Measurements from ENCODE around the gene VWA5A. TPM values are rescaled to one million over a fixed set of nuclear protein-coding genes. Genes with fewer than 3 reads are reported as not detected.

The VWA5A gene
- 6.6 TPM for total RNA-seq

GRCh38 chr11:124114942-124115781, at the start of gene VWA5A:
Gene VWA5A (plus strand): TSS chr11:124115450. CDS start chr11:124117512, 2,062 bp downstream.
- Histone ChIP-seq H3K9me3 (ENCODE audit: low read depth, low read length) (no peaks in the 10 kb centered on the region), H3K27me3 (ENCODE audit: insufficient read depth, low read length) (no peaks in the 10 kb centered on the region), H3K4me3 (ENCODE audit: low read length) (peak within 1 kb of the TSS; percentile 63), H3K4me1 (ENCODE audit: insufficient read depth, low read length) (peaks cover 21% of the 10 kb centered on the region)

- no peak overlapping the region for H3K4me3 ChIP-seq (ENCODE audit: low read length)
- H3K9me3 ChIP-seq (ENCODE audit: low read depth, low read length), result no peaks in the 10 kb centered on the region
- H3K27me3 ChIP-seq (ENCODE audit: insufficient read depth, low read length), result peaks cover 9% of the 10 kb centered on the region
- H3K4me1 ChIP-seq (ENCODE audit: insufficient read depth, low read length), result peaks cover 21% of the 10 kb centered on the region
These were observed 46.6 kb upstream of the VWA5A start for GRCh38 chr11:124068601-124069110.

- H3K4me3 ChIP-seq (ENCODE audit: low read length), result no peak overlapping the region
These were observed 45.5 kb upstream of the VWA5A start for GRCh38 chr11:124069429-124070401.

GRCh38 chr11:124070915-124071622, 44.2 kb upstream of the VWA5A start:
- no peaks in the 10 kb centered on the region for H3K9me3 ChIP-seq (ENCODE audit: low read depth, low read length)
- H3K27me3 ChIP-seq (ENCODE audit: insufficient read depth, low read length), result peaks cover 2% of the 10 kb centered on the region
- H3K4me1 ChIP-seq (ENCODE audit: insufficient read depth, low read length), result peaks cover 27% of the 10 kb centered on the region
- no peak overlapping the region for H3K4me3 ChIP-seq (ENCODE audit: low read length)

More at GRCh38 chr11:124069429-124070401, 45.5 kb upstream of the VWA5A start:
- Histone ChIP-seq H3K9me3 (ENCODE audit: low read depth, low read length) (no peaks in the 10 kb centered on the region), H3K27me3 (ENCODE audit: insufficient read depth, low read length) (peaks cover 6% of the 10 kb centered on the region), H3K4me1 (ENCODE audit: insufficient read depth, low read length) (peaks cover 21% of the 10 kb centered on the region)

- Histone ChIP-seq H3K9me3 (ENCODE audit: low read depth, low read length) (no peaks in the 10 kb centered on the region), H3K4me1 (ENCODE audit: insufficient read depth, low read length) (peaks cover 32% of the 10 kb centered on the region), H3K4me3 (ENCODE audit: low read length) (no peak overlapping the region), H3K27me3 (ENCODE audit: insufficient read depth, low read length) (no peaks in the 10 kb centered on the region)
These were observed 43.7 kb upstream of the VWA5A start for GRCh38 chr11:124071623-124071948.

- Histone ChIP-seq H3K27me3 (ENCODE audit: insufficient read depth, low read length) (no peaks in the 10 kb centered on the region), H3K9me3 (ENCODE audit: low read depth, low read length) (no peaks in the 10 kb centered on the region), H3K4me3 (ENCODE audit: low read length) (no peak overlapping the region), H3K4me1 (ENCODE audit: insufficient read depth, low read length) (peaks cover 32% of the 10 kb centered on the region)
These were observed 43.1 kb upstream of the VWA5A start for GRCh38 chr11:124072147-124072546.

DNA sequence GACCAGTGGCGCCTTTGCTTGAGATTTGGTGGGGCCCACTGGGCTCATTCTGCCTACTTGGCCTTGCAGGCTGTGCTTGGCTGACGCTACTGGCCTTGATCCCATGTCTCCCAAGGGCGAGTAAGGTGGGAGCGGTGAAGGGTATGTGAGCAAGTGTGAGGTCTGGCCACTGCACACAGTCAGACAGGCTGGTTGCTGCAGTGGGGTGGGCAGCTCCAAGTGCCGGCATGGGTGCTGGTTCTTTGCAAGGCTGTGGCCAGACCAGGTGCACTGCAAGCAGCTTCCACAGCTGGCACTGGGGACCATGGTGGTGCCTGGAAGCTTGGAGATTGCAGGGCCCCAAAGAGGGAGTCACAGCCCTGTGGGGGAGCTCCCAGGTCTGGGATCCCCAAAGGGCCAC, 40.7 kb upstream of the VWA5A start:
- peaks cover 28% of the 10 kb centered on the region for H3K4me1 ChIP-seq (ENCODE audit: insufficient read depth, low read length)
- H3K9me3 ChIP-seq (ENCODE audit: low read depth, low read length), result no peaks in the 10 kb centered on the region
- no peaks in the 10 kb centered on the region for H3K27me3 ChIP-seq (ENCODE audit: insufficient read depth, low read length)
- no peak overlapping the region for H3K4me3 ChIP-seq (ENCODE audit: low read length)

DNA sequence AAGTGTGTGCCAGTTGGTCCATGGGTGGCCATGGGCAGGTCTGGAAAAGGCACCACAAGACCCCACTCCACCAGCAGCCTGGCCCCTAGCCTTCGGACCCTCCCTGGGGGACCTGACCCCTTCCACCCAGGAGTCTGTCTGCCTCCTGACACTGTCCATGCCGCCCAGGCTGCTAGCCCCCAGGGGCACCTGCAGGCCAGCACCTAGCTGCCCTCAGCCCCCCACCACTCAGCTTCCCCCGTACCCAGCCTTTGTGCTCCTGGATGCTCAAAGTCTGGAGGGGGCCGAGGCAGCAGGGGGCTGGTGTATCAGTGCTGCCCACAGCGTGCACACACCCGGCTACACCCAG, 39.8 kb upstream of the VWA5A start:
- no peaks in the 10 kb centered on the region for H3K9me3 ChIP-seq (ENCODE audit: low read depth, low read length)
- H3K27me3 ChIP-seq (ENCODE audit: insufficient read depth, low read length), result no peaks in the 10 kb centered on the region
- H3K4me3 ChIP-seq (ENCODE audit: low read length), result no peak overlapping the region
- peaks cover 19% of the 10 kb centered on the region for H3K4me1 ChIP-seq (ENCODE audit: insufficient read depth, low read length)

DNA sequence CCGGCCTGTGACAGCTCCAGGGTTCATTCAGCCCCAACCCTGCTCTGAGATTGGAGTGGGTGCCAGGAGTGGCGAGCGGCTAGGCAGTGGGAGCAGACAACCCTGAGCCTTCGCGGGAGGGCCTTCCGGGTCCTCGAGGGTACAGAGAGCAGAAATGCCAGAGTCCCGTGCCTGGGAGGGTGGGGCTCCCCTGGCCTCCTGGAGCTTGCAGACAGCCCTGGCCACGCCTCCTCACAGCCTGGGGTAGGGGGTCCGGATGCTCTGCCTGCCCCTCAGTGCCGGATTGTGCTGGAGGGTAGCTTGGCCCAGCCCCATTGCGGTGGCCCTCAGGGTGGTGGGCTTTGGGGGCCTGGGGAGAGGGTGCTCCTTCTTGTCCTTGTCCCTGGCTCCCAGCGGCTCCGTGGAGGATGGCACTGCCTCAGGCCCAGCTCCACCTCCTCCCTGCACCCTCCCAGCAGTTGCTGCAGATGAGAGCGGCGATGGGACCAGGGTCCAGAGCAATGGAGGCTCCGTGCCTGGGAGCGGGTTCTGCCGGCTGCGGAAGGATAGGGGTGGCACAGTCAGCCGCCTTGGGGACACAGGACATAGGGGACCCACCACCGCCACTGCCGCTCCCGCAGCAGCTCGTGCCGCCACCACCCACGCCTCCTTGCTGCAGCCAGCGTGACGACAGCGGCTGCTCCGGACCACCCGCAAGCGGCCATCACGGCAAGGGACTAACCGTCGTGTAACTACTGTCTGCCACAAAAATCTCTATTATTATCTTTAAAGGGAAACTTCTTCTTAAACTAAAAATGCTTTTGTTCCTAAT, 39.2 kb upstream of the VWA5A start:
- Histone ChIP-seq H3K4me1 (ENCODE audit: insufficient read depth, low read length) (peaks cover 14% of the 10 kb centered on the region), H3K4me3 (ENCODE audit: low read length) (peak overlapping the region; percentile 18), H3K27me3 (ENCODE audit: insufficient read depth, low read length) (no peaks in the 10 kb centered on the region), H3K9me3 (ENCODE audit: low read depth, low read length) (no peaks in the 10 kb centered on the region)

GRCh38 chr11:124077266-124077665, 38.0 kb upstream of the VWA5A start:
- Histone ChIP-seq H3K4me1 (ENCODE audit: insufficient read depth, low read length) (peaks cover 11% of the 10 kb centered on the region), H3K27me3 (ENCODE audit: insufficient read depth, low read length) (no peaks in the 10 kb centered on the region), H3K4me3 (ENCODE audit: low read length) (no peak overlapping the region), H3K9me3 (ENCODE audit: low read depth, low read length) (no peaks in the 10 kb centered on the region)

- Histone ChIP-seq H3K27me3 (ENCODE audit: insufficient read depth, low read length) (no peaks in the 10 kb centered on the region), H3K4me3 (ENCODE audit: low read length) (no peak overlapping the region), H3K4me1 (ENCODE audit: insufficient read depth, low read length) (peaks cover 11% of the 10 kb centered on the region), H3K9me3 (ENCODE audit: low read depth, low read length) (no peaks in the 10 kb centered on the region)
These were observed 36.7 kb upstream of the VWA5A start for GRCh38 chr11:124078591-124078990.

- Histone ChIP-seq H3K4me1 (ENCODE audit: insufficient read depth, low read length) (peaks cover 11% of the 10 kb centered on the region), H3K27me3 (ENCODE audit: insufficient read depth, low read length) (peaks cover 3% of the 10 kb centered on the region), H3K4me3 (ENCODE audit: low read length) (no peak overlapping the region), H3K9me3 (ENCODE audit: low read depth, low read length) (no peaks in the 10 kb centered on the region)
These were observed 35.5 kb upstream of the VWA5A start for GRCh38 chr11:124079631-124080326.

- Histone ChIP-seq H3K4me1 (ENCODE audit: insufficient read depth, low read length) (peaks cover 11% of the 10 kb centered on the region), H3K9me3 (ENCODE audit: low read depth, low read length) (no peaks in the 10 kb centered on the region), H3K4me3 (ENCODE audit: low read length) (no peak overlapping the region)
These were observed 34.8 kb upstream of the VWA5A start for GRCh38 chr11:124080327-124081001.

More at GRCh38 chr11:124080327-124081001, 34.8 kb upstream of the VWA5A start:
- peaks cover 3% of the 10 kb centered on the region for H3K27me3 ChIP-seq (ENCODE audit: insufficient read depth, low read length)

Measured in mononuclear cell (primary cell).